ENCODE data around the gene CD1B. TPM values are rescaled to one million over a fixed set of nuclear protein-coding genes. Genes with fewer than 3 reads are reported as not detected.
A peak's percentile ranks its signal among the peaks of the same experiment; 100 is the strongest.
"Not testable (repeated sequence)": the region's sequence is repeated elsewhere in the genome, so short reads cannot be mapped to it uniquely, and the experiment has no call there.

Gene CD1B
- polyA plus RNA-seq, 5 donors = not detected

GRCh38 chr1:158329300-158329699, 2.0 kb downstream of the CD1B start:
- no peak for DNase-seq

- no peak for DNase-seq
Observed at GRCh38 chr1:158328426-158328825, 2.9 kb downstream of the CD1B start.

- DNase-seq = no peak
Observed at GRCh38 chr1:158327481-158327880, 3.9 kb downstream of the CD1B start.

GRCh38 chr1:158324395-158324794, 6.9 kb downstream of the CD1B start:
- DNase-seq = no peak

GRCh38 chr1:158323866-158324265, 7.5 kb downstream of the CD1B start:
- DNase-seq = no peak

GRCh38 chr1:158311066-158311465, 20.3 kb downstream of the CD1B start:
- DNase-seq = no peak

GRCh38 chr1:158310623-158311022, 20.7 kb downstream of the CD1B start:
- DNase-seq = no peak

- DNase-seq = no peak
Observed at GRCh38 chr1:158295791-158296190, 35.5 kb downstream of the CD1B start.

- DNase-seq = no peak
Observed at GRCh38 chr1:158290321-158290844, 40.9 kb downstream of the CD1B start.

- no peak for DNase-seq
Observed at GRCh38 chr1:158289811-158290210, 41.5 kb downstream of the CD1B start, which contains the start of gene CD1C. TSS of gene CD1C (plus strand) at chr1:158289923. CDS start at chr1:158290065, 142 bp downstream.

GRCh38 chr1:158286941-158287346, 44.4 kb downstream of the CD1B start:
- no peak for DNase-seq

GRCh38 chr1:158286487-158286886, 44.8 kb downstream of the CD1B start:
- DNase-seq = no peak

- DNase-seq = peak in 1 of 2 donors; percentile 2
Observed at GRCh38 chr1:158285756-158286241, 45.5 kb downstream of the CD1B start.

GRCh38 chr1:158283965-158284364, 47.4 kb downstream of the CD1B start:
- no peak for DNase-seq

- not testable (repeated sequence) for DNase-seq
Observed at GRCh38 chr1:158282421-158282820, 48.9 kb downstream of the CD1B start.

Other genes starting within 250 kb of the CD1B start
- gene CD1D, start 150.6 kb downstream of the CD1B start, polyA plus RNA-seq (ENCODE audit: insufficient read depth in 1 of 5, insufficient read length in 5 of 5, low replicate concordance in 1 of 5) = 1 to 10 TPM; 1.2 to 2.2 (median 1.5) TPM
- gene CD1A, start 77.1 kb downstream of the CD1B start, polyA plus RNA-seq (ENCODE audit: insufficient read depth in 1 of 5, insufficient read length in 5 of 5, low replicate concordance in 1 of 5) = not detected
- 1 to 10 TPM; 1.4 to 3.6 (median 1.6) TPM for gene CD1C, start 41.6 kb downstream of the CD1B start, polyA plus RNA-seq (ENCODE audit: insufficient read depth in 1 of 5, insufficient read length in 5 of 5, low replicate concordance in 1 of 5)
- under 1 TPM in 3 of 5 donors, not detected in 2; 0.16 to 0.31 (median 0.22) TPM for gene CD1E, start 22.4 kb upstream of the CD1B start, polyA plus RNA-seq (ENCODE audit: insufficient read depth in 1 of 5, insufficient read length in 5 of 5, low replicate concordance in 1 of 5)
- gene OR10T2, start 67.9 kb upstream of the CD1B start, polyA plus RNA-seq (ENCODE audit: insufficient read depth in 1 of 5, insufficient read length in 5 of 5, low replicate concordance in 1 of 5) = not detected
- gene OR10K2, start 94.7 kb upstream of the CD1B start, polyA plus RNA-seq (ENCODE audit: insufficient read depth in 1 of 5, insufficient read length in 5 of 5, low replicate concordance in 1 of 5) = under 1 TPM in 1 of 5 donors, not detected in 4; 0.08 TPM
- gene OR10K1, start 130.3 kb upstream of the CD1B start, polyA plus RNA-seq (ENCODE audit: insufficient read depth in 1 of 5, insufficient read length in 5 of 5, low replicate concordance in 1 of 5) = under 1 TPM in 1 of 5 donors, not detected in 4; 0.04 TPM
- gene OR10R2, start 140.7 kb upstream of the CD1B start, polyA plus RNA-seq (ENCODE audit: insufficient read depth in 1 of 5, insufficient read length in 5 of 5, low replicate concordance in 1 of 5) = not detected
- under 1 TPM in 1 of 5 donors, not detected in 4; 0.13 TPM for gene OR6Y1, start 222.9 kb upstream of the CD1B start, polyA plus RNA-seq (ENCODE audit: insufficient read depth in 1 of 5, insufficient read length in 5 of 5, low replicate concordance in 1 of 5)
- not detected for gene OR6P1, start 239.0 kb upstream of the CD1B start, polyA plus RNA-seq (ENCODE audit: insufficient read depth in 1 of 5, insufficient read length in 5 of 5, low replicate concordance in 1 of 5)
- not detected for gene OR10X1, start 248.4 kb upstream of the CD1B start, polyA plus RNA-seq (ENCODE audit: insufficient read depth in 1 of 5, insufficient read length in 5 of 5, low replicate concordance in 1 of 5)